ENCODE results near the gene SYT17.

The SYT17 gene

GRCh38 chr16:19142939-19143598 lies 25.0 kb upstream of the SYT17 start:
- Histone ChIP-seq H3K4me1 (no peaks in the 10 kb centered on the region), H3K9me3 (ENCODE audit: control insufficient read depth, low read length) (no peaks in the 10 kb centered on the region), H2AFZ (no peak overlapping the region), H3K27ac (no peak overlapping the region), H3K4me2 (ENCODE audit: low read length) (no peak overlapping the region), H3K79me2 (no peaks in the 10 kb centered on the region), H3K4me3 (ENCODE audit: low read depth, low read length) (no peak overlapping the region), H3K9ac (no peak overlapping the region), H3K27me3 (ENCODE audit: control insufficient read depth, insufficient read depth, low read length) (no peaks in the 10 kb centered on the region), H3K36me3 (ENCODE audit: control insufficient read depth, insufficient read depth, low read length) (no peaks in the 10 kb centered on the region)
- TF ChIP-seq, protein P1, sequence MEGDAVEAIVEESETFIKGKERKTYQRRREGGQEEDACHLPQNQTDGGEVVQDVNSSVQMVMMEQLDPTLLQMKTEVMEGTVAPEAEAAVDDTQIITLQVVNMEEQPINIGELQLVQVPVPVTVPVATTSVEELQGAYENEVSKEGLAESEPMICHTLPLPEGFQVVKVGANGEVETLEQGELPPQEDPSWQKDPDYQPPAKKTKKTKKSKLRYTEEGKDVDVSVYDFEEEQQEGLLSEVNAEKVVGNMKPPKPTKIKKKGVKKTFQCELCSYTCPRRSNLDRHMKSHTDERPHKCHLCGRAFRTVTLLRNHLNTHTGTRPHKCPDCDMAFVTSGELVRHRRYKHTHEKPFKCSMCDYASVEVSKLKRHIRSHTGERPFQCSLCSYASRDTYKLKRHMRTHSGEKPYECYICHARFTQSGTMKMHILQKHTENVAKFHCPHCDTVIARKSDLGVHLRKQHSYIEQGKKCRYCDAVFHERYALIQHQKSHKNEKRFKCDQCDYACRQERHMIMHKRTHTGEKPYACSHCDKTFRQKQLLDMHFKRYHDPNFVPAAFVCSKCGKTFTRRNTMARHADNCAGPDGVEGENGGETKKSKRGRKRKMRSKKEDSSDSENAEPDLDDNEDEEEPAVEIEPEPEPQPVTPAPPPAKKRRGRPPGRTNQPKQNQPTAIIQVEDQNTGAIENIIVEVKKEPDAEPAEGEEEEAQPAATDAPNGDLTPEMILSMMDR (IDR thresholded peaks at IDR 0.05), result no peak

GRCh38 chr16:19143599-19143956 lies 24.5 kb upstream of the SYT17 start:
- Histone ChIP-seq H3K4me3 (ENCODE audit: low read depth, low read length) (no peak overlapping the region), H3K27me3 (ENCODE audit: control insufficient read depth, insufficient read depth, low read length) (no peaks in the 10 kb centered on the region), H3K36me3 (ENCODE audit: control insufficient read depth, insufficient read depth, low read length) (no peaks in the 10 kb centered on the region), H3K79me2 (no peaks in the 10 kb centered on the region), H3K4me2 (ENCODE audit: low read length) (no peak overlapping the region), H3K4me1 (no peaks in the 10 kb centered on the region), H2AFZ (no peak overlapping the region), H3K9me3 (ENCODE audit: control insufficient read depth, low read length) (no peaks in the 10 kb centered on the region), H3K9ac (no peak overlapping the region), H3K27ac (no peak overlapping the region)
- TF ChIP-seq, protein P1 (IDR thresholded peaks at IDR 0.05), result no peak

DNA sequence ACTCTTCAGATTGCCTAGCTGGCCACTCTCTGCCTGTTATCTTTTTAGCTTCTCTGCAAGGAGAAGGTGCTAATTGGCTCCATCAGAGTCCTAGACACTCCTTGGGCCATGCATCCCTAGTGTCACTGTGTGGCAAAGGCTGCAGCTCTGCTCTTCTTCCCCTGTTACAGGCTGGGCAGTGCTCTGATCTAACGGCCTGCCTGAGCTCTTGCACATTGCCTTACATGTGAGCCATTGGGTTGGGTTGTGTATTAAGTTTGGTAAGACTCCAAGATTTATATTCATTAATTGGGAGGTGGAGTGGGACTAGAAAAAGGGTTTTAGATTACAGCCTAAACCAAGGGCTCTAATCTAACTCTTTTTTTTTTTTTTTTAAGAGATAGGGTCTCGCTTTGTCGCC lies 23.0 kb upstream of the SYT17 start:
- Histone ChIP-seq H3K79me2 (no peaks in the 10 kb centered on the region), H2AFZ (no peak overlapping the region), H3K9ac (no peak overlapping the region), H3K4me2 (ENCODE audit: low read length) (no peak overlapping the region), H3K4me3 (ENCODE audit: low read depth, low read length) (no peak overlapping the region), H3K27ac (no peak overlapping the region), H3K4me1 (no peaks in the 10 kb centered on the region), H3K36me3 (ENCODE audit: control insufficient read depth, insufficient read depth, low read length) (no peaks in the 10 kb centered on the region), H3K27me3 (ENCODE audit: control insufficient read depth, insufficient read depth, low read length) (no peaks in the 10 kb centered on the region), H3K9me3 (ENCODE audit: control insufficient read depth, low read length) (no peaks in the 10 kb centered on the region)
- TF ChIP-seq, protein P1 (IDR thresholded peaks at IDR 0.05), result no peak

GRCh38 chr16:19147126-19147525 lies 20.9 kb upstream of the SYT17 start:
- no peak overlapping the region for H3K4me3 ChIP-seq (ENCODE audit: low read depth, low read length)
- no peaks in the 10 kb centered on the region for H3K79me2 ChIP-seq
- no peaks in the 10 kb centered on the region for H3K27me3 ChIP-seq (ENCODE audit: control insufficient read depth, insufficient read depth, low read length)
- no peak overlapping the region for H3K9ac ChIP-seq
- H3K4me2 ChIP-seq (ENCODE audit: low read length), result no peak overlapping the region
- H3K4me1 ChIP-seq, result no peaks in the 10 kb centered on the region
- H3K27ac ChIP-seq, result no peak overlapping the region
- H3K36me3 ChIP-seq (ENCODE audit: control insufficient read depth, insufficient read depth, low read length), result no peaks in the 10 kb centered on the region
- TF ChIP-seq, protein P1 (IDR thresholded peaks at IDR 0.05), result no peak
- no peaks in the 10 kb centered on the region for H3K9me3 ChIP-seq (ENCODE audit: control insufficient read depth, low read length)
- no peak overlapping the region for H2AFZ ChIP-seq

- TF ChIP-seq, protein P1 (IDR thresholded peaks at IDR 0.05), result no peak
- Histone ChIP-seq H2AFZ (no peak overlapping the region), H3K79me2 (no peaks in the 10 kb centered on the region), H3K9me3 (ENCODE audit: control insufficient read depth, low read length) (no peaks in the 10 kb centered on the region), H3K4me2 (ENCODE audit: low read length) (no peak overlapping the region), H3K9ac (no peak overlapping the region), H3K4me1 (no peaks in the 10 kb centered on the region), H3K27me3 (ENCODE audit: control insufficient read depth, insufficient read depth, low read length) (no peaks in the 10 kb centered on the region), H3K36me3 (ENCODE audit: control insufficient read depth, insufficient read depth, low read length) (no peaks in the 10 kb centered on the region), H3K27ac (no peak overlapping the region), H3K4me3 (ENCODE audit: low read depth, low read length) (no peak overlapping the region)
Measured at GRCh38 chr16:19147627-19148026, 20.4 kb upstream of the SYT17 start.

Measured in parathyroid adenoma (tissue), 2 donors.